ENCODE data around the gene RALGAPA2. TPM values are rescaled to one million over a fixed set of nuclear protein-coding genes. Genes with fewer than 3 reads are reported as not detected.

The RALGAPA2 gene
- total and polyA plus RNA-seq, 2 experiments from 2014 or later: 13.1 to 43.4 TPM

GRCh38 chr20:20531283-20531682 is 181.2 kb downstream of the RALGAPA2 start:
- Mint-ChIP-seq H3K9me3 (no peaks in the 10 kb centered on the region), H3K27me3 (ENCODE audit: insufficient read depth, low read depth, poor library complexity) (peaks cover 1% of the 10 kb centered on the region), H3K36me3 (ENCODE audit: low read depth) (peaks cover 2% of the 10 kb centered on the region; the same call in 2 of the 3 replicates), H3K4me1 (peaks cover 14% of the 10 kb centered on the region), H3K27ac (no peak overlapping the region), H3K4me3 (no peak overlapping the region)
- no peak overlapping the region for H3K4me3 ChIP-seq
- 0 out of 2 replicates have a peak, but pooled peaks cover 6% of the 10 kb centered on the region for H3K4me1 ChIP-seq (ENCODE audit: insufficient read depth)
- no peaks in the 10 kb centered on the region for H3K79me2 ChIP-seq (replicated peaks; ENCODE audit: insufficient read depth)
- H2AFZ ChIP-seq: no peak overlapping the region
- DNase-seq (ENCODE audit: low spot score): no peak
- H3K4me2 ChIP-seq: no peak overlapping the region
- H4K20me1 ChIP-seq (replicated peaks; ENCODE audit: insufficient read depth): no peaks in the 10 kb centered on the region
- no peaks in the 10 kb centered on the region for H3K27me3 ChIP-seq (ENCODE audit: insufficient read depth)
- H3F3A ChIP-seq (replicated peaks; ENCODE audit: low read depth): no peaks in the 10 kb centered on the region
- H3K27ac ChIP-seq (ENCODE audit: low read depth): no peak overlapping the region
- no peaks in the 10 kb centered on the region; the same call in 1 of the 2 replicates for H3K9me2 ChIP-seq (ENCODE audit: insufficient read depth)
- TF ChIP-seq CTCF (conservative IDR thresholded peaks at IDR 0.05; ENCODE audit: low read depth in 2 of 2): no peak
- no peak for TF ChIP-seq ZNF331 (CRISPR knock-in tag; IDR thresholded peaks at IDR 0.05; ENCODE audit: low read depth)
- TF ChIP-seq POLR2AphosphoS5 (IDR thresholded peaks at IDR 0.05; ENCODE audit: low read depth): no peak
- no peak for TF ChIP-seq REST (IDR thresholded peaks at IDR 0.05; ENCODE audit: unreplicated experiment)
- no peak for TF ChIP-seq JUNB (IDR thresholded peaks at IDR 0.05; ENCODE audit: unreplicated experiment)
- no peak for TF ChIP-seq ETS1 (IDR thresholded peaks at IDR 0.05)
- no peak for TF ChIP-seq ZNF462 (CRISPR knock-in tag; IDR thresholded peaks at IDR 0.05)
- no peak for TF ChIP-seq CREB1 (CRISPR knock-in tag; IDR thresholded peaks at IDR 0.05; ENCODE audit: low read depth)
- TF ChIP-seq ZNF114 (CRISPR knock-in tag; IDR thresholded peaks at IDR 0.05): no peak
- TF ChIP-seq EZH2phosphoT487 (IDR thresholded peaks at IDR 0.05; ENCODE audit: unreplicated experiment): no peak
- no peak for TF ChIP-seq NANOG (IDR thresholded peaks at IDR 0.05; ENCODE audit: borderline replicate concordance)
- TF ChIP-seq STAT1 (IDR thresholded peaks at IDR 0.05; ENCODE audit: unreplicated experiment): no peak
- TF ChIP-seq EZH2 (IDR thresholded peaks at IDR 0.05; ENCODE audit: low read depth, unreplicated experiment): no peak
- no peak for ATAC-seq
- no peaks in the 10 kb centered on the region for H3K36me3 ChIP-seq (ENCODE audit: insufficient read depth)
